Ammon's horn (tissue), 1 donor: ENCODE measurements around the gene NUDT9.
"Not testable (repeated sequence)": the region's sequence is repeated elsewhere in the genome, so short reads cannot be mapped to it uniquely, and the experiment has no call there.

Source experiments
- DNase-seq: peaks from one replicate; pipeline ENCODE4 v3.0.0-alpha.2; 2016; ENCODE audit warnings: low spot score

Gene NUDT9

GRCh38 chr4:87409420-87409939 lies 12.9 kb upstream of the NUDT9 start:
- DNase-seq, result no peak

GRCh38 chr4:87410157-87410556 lies 12.2 kb upstream of the NUDT9 start:
- no peak for DNase-seq

GRCh38 chr4:87410679-87411078 lies 11.7 kb upstream of the NUDT9 start:
- DNase-seq, result no peak

- DNase-seq, result no peak
Measured at GRCh38 chr4:87414816-87415215, 7.6 kb upstream of the NUDT9 start.

- no peak for DNase-seq
Measured at GRCh38 chr4:87416965-87417364, 5.4 kb upstream of the NUDT9 start.

GRCh38 chr4:87418410-87418809 lies 4.0 kb upstream of the NUDT9 start:
- DNase-seq, result not testable (repeated sequence)

GRCh38 chr4:87419578-87420249 lies 2.7 kb upstream of the NUDT9 start:
- DNase-seq, result no peak

GRCh38 chr4:87420276-87420830 lies 2.0 kb upstream of the NUDT9 start:
- no peak for DNase-seq

GRCh38 chr4:87423317-87424098 lies 1.1 kb downstream of the NUDT9 start:
- no peak for DNase-seq

- DNase-seq, result not testable (repeated sequence)
Measured at GRCh38 chr4:87424099-87424543, 1.7 kb downstream of the NUDT9 start.

GRCh38 chr4:87425711-87426110 lies 3.3 kb downstream of the NUDT9 start:
- DNase-seq, result no peak

- no peak for DNase-seq
Measured at GRCh38 chr4:87426865-87427517, 4.6 kb downstream of the NUDT9 start.

- DNase-seq, result no peak
Measured at GRCh38 chr4:87427518-87427868, 5.1 kb downstream of the NUDT9 start.

GRCh38 chr4:87428979-87429378 lies 6.6 kb downstream of the NUDT9 start:
- no peak for DNase-seq

- DNase-seq, result no peak
Measured at GRCh38 chr4:87430038-87430437, 7.7 kb downstream of the NUDT9 start.

- no peak for DNase-seq
Measured at GRCh38 chr4:87433342-87433741, 11.0 kb downstream of the NUDT9 start.

GRCh38 chr4:87442889-87443288 lies 20.5 kb downstream of the NUDT9 start:
- no peak for DNase-seq

GRCh38 chr4:87444741-87445140 lies 22.4 kb downstream of the NUDT9 start:
- no peak for DNase-seq

GRCh38 chr4:87445964-87446363 lies 23.6 kb downstream of the NUDT9 start:
- DNase-seq, result no peak

GRCh38 chr4:87446375-87446774 lies 24.0 kb downstream of the NUDT9 start:
- not testable (repeated sequence) for DNase-seq

- DNase-seq, result no peak
Measured at GRCh38 chr4:87451537-87451936, 29.2 kb downstream of the NUDT9 start.

- DNase-seq, result no peak
Measured at GRCh38 chr4:87458913-87459312, 36.5 kb downstream of the NUDT9 start.
